SK-N-SH (cell line): Measurements from ENCODE around the gene RBM33. TPM values are rescaled to one million over a fixed set of nuclear protein-coding genes. Genes with fewer than 3 reads are reported as not detected.
A peak's percentile ranks its signal among the peaks of the same experiment; 100 is the strongest.

Source experiments
- CTCF ChIA-PET: fragments of 300-600, 350-600 bp; formaldehyde crosslinking; extraction: SDS; loops from one replicate; lab custom pipeline; 2021; lab: Yijun Ruan, JAX
- POLR2A ChIA-PET: fragments of 350-600 bp; sonication (Branson Sonifier 250); formaldehyde crosslinking; extraction: SDS; loops from one replicate; lab custom pipeline; 2020; ENCODE audit warnings: antibody characterized with exemption, inconsistent platforms; lab: Yijun Ruan, JAX
- DNase-seq: peaks from one replicate; pipeline ENCODE4 v3.0.0; 2012
- H2AFZ ChIP-seq: fragments of 200-600 bp; sonication (generic); 2 replicates; pipeline ENCODE4 v1.8.1; 2016; ENCODE audit warnings: antibody characterized with exemption, mild to moderate bottlenecking, low read depth
- H3F3A ChIP-seq: fragments of 200-600 bp; sonication (generic); replicated peaks from 2 replicates; pipeline ENCODE3; 2016; ENCODE audit warnings: antibody characterized with exemption, mild to moderate bottlenecking; ENCODE audit not compliant: insufficient read depth
- H3K27ac ChIP-seq, 2 experiments: fragments of 200-500 bp in 1 of 2; fragments of 200-600 bp in 1 of 2; sonication (Bioruptor generic) in 1 of 2; sonication (generic), shearing (Covaris generic) in 1 of 2; 2 replicates each; pipeline versions ENCODE4 v1.5.1 to v1.6.1; 2014 to 2016; ENCODE audit warnings: low read depth in 2 of 2, inconsistent platforms in 1 of 2, low read length in 1 of 2, mild to moderate bottlenecking in 1 of 2, mixed read lengths in 1 of 2
- H3K27me3 ChIP-seq: fragments of 200-600 bp; sonication (generic), shearing (Covaris generic); 2 replicates; pipeline ENCODE4 v1.6.1; 2016; ENCODE audit warnings: mixed run types; ENCODE audit not compliant: insufficient read depth
- H3K36me3 ChIP-seq, 2 experiments: fragments of 200-500 bp in 1 of 2; fragments of 200-600 bp in 1 of 2; sonication (Bioruptor generic) in 1 of 2; sonication (generic) in 1 of 2; replicated peaks in 1 of 2; 2 replicates each; pipeline versions ENCODE3 to v1.5.1; 2014 to 2016; ENCODE audit warnings: low read length in 1 of 2, mild to moderate bottlenecking in 1 of 2; ENCODE audit not compliant: insufficient read depth in 2 of 2, control insufficient read depth in 1 of 2
- H3K4me1 ChIP-seq, 2 experiments: fragments of 200-500 bp in 1 of 2; fragments of 200-600 bp in 1 of 2; sonication (Bioruptor generic) in 1 of 2; sonication (generic), shearing (Covaris generic) in 1 of 2; 2 replicates each; pipeline versions ENCODE4 v1.5.1 to v1.6.1; 2014 to 2016; ENCODE audit warnings: low read depth in 1 of 2, low read length in 1 of 2, mixed run types in 1 of 2; ENCODE audit not compliant: insufficient read depth in 2 of 2, control insufficient read depth in 1 of 2
- H3K4me2 ChIP-seq: fragments of 200-600 bp; sonication (generic), shearing (Covaris generic); 2 replicates; pipeline ENCODE4 v1.6.1; 2017; ENCODE audit warnings: mixed run types
- H3K4me3 ChIP-seq, 2 experiments: fragments of 200-500 bp in 1 of 2; fragments of 200-600 bp in 1 of 2; sonication (Bioruptor generic) in 1 of 2; sonication (generic), shearing (Covaris generic) in 1 of 2; 2 replicates each; pipeline versions ENCODE4 v1.5.1 to v1.8.1; 2014 to 2016; ENCODE audit warnings: low read depth in 2 of 2, inconsistent platforms in 1 of 2, low read length in 1 of 2, mild to moderate bottlenecking in 1 of 2, mixed read lengths in 1 of 2, moderate library complexity in 1 of 2
- H3K79me2 ChIP-seq: fragments of 200-600 bp; sonication (generic); 2 replicates; pipeline ENCODE4 v1.8.1; 2017; ENCODE audit warnings: mild to moderate bottlenecking; ENCODE audit not compliant: insufficient read depth
- H3K9ac ChIP-seq: fragments of 200-600 bp; sonication (generic); 2 replicates; pipeline ENCODE4 v1.6.1; 2017; ENCODE audit warnings: mixed run types
- H3K9me2 ChIP-seq: fragments of 200-600 bp; sonication (generic); 2 replicates; pipeline ENCODE4 v1.6.1; 2017; ENCODE audit warnings: mixed run types
- H3K9me3 ChIP-seq: fragments of 200-600 bp; sonication (generic); 2 replicates; pipeline ENCODE4 v1.6.1; 2017; ENCODE audit warnings: mixed run types, mild to moderate bottlenecking, moderate library complexity
- H4K20me1 ChIP-seq: fragments of 200-600 bp; sonication (generic); 2 replicates; pipeline ENCODE4 v1.6.1; 2017; ENCODE audit warnings: mild to moderate bottlenecking, mixed run types; ENCODE audit not compliant: insufficient read depth
- EZH2phosphoT487 ChIP-seq: fragments of 200-600 bp; sonication (generic); IDR thresholded peaks from 2 replicates; pipeline ENCODE4 v1.6.1; 2017; ENCODE audit warnings: low read depth, mixed run types, mild to moderate bottlenecking, antibody characterized with exemption, moderate library complexity, borderline replicate concordance
- FOXM1 ChIP-seq: IDR thresholded peaks from 2 replicates; pipeline ENCODE4 v1.4.0; 2012; ENCODE audit warnings: low read depth, mild to moderate bottlenecking
- MEF2A ChIP-seq: IDR thresholded peaks from 2 replicates; pipeline ENCODE4 v1.4.0; 2012; ENCODE audit warnings: low read depth, borderline replicate concordance
- NFIC ChIP-seq: IDR thresholded peaks from 2 replicates; pipeline ENCODE4 v1.4.0; 2012; ENCODE audit warnings: borderline replicate concordance
- NRF1 ChIP-seq: IDR thresholded peaks from 2 replicates; pipeline ENCODE4 v1.6.1; 2012; ENCODE audit warnings: low read depth, mild to moderate bottlenecking, low read length
- POLR2AphosphoS5 ChIP-seq: IDR thresholded peaks from 2 replicates; pipeline ENCODE4 v1.6.1; 2012; ENCODE audit warnings: low read depth, low read length
- RAD21 ChIP-seq: IDR thresholded peaks from 2 replicates; pipeline ENCODE4 v1.6.1; 2012; ENCODE audit warnings: mild to moderate bottlenecking, low read length
- SMC3 ChIP-seq: IDR thresholded peaks from 2 replicates; pipeline ENCODE4 v1.6.1; 2012; ENCODE audit warnings: low read depth, low read length, improper control_type of control experiment
- YY1 ChIP-seq: IDR thresholded peaks from 2 replicates; pipeline ENCODE4 v1.4.0; 2012; ENCODE audit warnings: low read depth, mild to moderate bottlenecking
- WGBS: methylation state at CpG from one replicate; pipeline ENCODE4 v1.1.6; 2017; ENCODE audit warnings: low lambda C conversion rate; 5-methylcytosine and 5-hydroxymethylcytosine counted together
- polyA plus RNA-seq, 3 experiments: library from polyadenylated mRNA; depleted of rRNA; stranded (reverse); fragments of >200 nt; gene quantifications; 2 replicates each; pipeline ENCODE4 v1.2.3, GENCODE V29; 2012
- TF ChIP-seq, protein P1 (sequence below): IDR thresholded peaks from 2 replicates; pipeline ENCODE4; 2012
- TF ChIP-seq, protein P2 (sequence below): fragments of 200-600 bp; sonication (generic); IDR thresholded peaks from 2 replicates; pipeline ENCODE4 v1.6.1; 2017; ENCODE audit warnings: antibody characterized with exemption, mild to moderate bottlenecking, moderate library complexity
- TF ChIP-seq, protein P3 (sequence below): fragments of 150-350 bp; IDR thresholded peaks from 2 replicates; pipeline ENCODE4 v1.6.1; 2017; ENCODE audit warnings: antibody characterized with exemption, low read length, low read depth, borderline replicate concordance

The RBM33 gene
- polyA plus RNA-seq, 1 of the 3 experiments (the other 2 are of a cell fraction): 13.8 TPM

DNA sequence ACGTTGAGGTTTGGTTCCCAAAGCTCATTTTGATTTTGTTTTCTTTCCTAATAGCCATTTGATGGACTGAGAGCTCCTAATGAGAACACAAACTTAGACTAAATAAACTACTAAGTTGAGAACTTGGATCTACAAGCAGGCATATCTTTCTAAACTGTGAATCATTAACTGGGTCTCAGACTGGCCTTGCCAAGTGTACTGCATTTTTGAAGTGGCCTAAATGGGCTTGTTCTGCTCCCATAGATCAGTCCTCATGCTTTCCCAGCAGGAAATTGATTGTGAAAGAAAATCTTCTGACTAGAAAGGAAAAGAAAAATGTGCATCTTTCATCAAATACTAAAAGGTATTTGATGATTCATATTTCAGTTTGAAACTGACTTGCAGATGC, 46.7 kb upstream of the RBM33 start (continued):
- TF ChIP-seq, protein P1, sequence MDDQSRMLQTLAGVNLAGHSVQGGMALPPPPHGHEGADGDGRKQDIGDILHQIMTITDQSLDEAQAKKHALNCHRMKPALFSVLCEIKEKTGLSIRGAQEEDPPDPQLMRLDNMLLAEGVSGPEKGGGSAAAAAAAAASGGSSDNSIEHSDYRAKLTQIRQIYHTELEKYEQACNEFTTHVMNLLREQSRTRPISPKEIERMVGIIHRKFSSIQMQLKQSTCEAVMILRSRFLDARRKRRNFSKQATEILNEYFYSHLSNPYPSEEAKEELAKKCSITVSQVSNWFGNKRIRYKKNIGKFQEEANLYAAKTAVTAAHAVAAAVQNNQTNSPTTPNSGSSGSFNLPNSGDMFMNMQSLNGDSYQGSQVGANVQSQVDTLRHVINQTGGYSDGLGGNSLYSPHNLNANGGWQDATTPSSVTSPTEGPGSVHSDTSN: no peak
- TF ChIP-seq MEF2A: no peak
- TF ChIP-seq RAD21: no peak
- TF ChIP-seq NRF1: no peak
- TF ChIP-seq EZH2phosphoT487: no peak
- no peak for TF ChIP-seq NFIC

DNA sequence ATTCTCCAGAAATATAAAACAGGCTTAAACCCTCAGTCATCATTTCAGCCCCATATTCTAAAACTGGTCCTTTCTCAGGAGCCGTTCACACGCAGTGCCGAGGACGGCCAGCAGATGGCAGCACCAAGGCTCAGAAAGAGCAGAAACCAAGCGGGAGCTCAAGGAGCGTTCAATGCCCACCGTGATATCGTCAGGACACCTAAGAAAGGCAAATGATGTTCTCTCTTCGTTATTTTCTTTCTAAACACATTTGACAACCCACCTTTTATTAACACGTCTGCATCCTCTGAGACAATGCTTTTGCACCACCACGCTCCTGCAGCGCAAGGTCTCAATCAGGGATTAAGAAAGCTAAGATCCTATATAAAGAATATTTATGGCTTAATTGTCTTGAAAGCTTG, 45.7 kb upstream of the RBM33 start:
- H3K4me3 ChIP-seq: peak overlapping the region in 1 of 2 experiments; percentile 11; a peak in 1 of 4 replicates
- peaks cover 0 to 3% of the 10 kb centered on the region in 2 experiments; a peak in 1 of 4 replicates for H3K4me1 ChIP-seq
- no peak overlapping the region for H3K9ac ChIP-seq
- DNase-seq: peak; percentile 88
- H3K4me2 ChIP-seq: peak overlapping the region; percentile 49; the same call in 1 of the 2 replicates
- no peaks in the 10 kb centered on the region for H3F3A ChIP-seq
- no peak overlapping the region for H3K27ac ChIP-seq
- no peaks in the 10 kb centered on the region for H4K20me1 ChIP-seq
- TF ChIP-seq POLR2AphosphoS5 (no peak), NRF1 (0 out of 2 replicates have a peak, but pooled peaks have one; percentile 2), YY1 (no peak), SMC3 (peak; percentile 98), RAD21 (peak; percentile 90), FOXM1 (no peak)
- TF ChIP-seq, protein P2, sequence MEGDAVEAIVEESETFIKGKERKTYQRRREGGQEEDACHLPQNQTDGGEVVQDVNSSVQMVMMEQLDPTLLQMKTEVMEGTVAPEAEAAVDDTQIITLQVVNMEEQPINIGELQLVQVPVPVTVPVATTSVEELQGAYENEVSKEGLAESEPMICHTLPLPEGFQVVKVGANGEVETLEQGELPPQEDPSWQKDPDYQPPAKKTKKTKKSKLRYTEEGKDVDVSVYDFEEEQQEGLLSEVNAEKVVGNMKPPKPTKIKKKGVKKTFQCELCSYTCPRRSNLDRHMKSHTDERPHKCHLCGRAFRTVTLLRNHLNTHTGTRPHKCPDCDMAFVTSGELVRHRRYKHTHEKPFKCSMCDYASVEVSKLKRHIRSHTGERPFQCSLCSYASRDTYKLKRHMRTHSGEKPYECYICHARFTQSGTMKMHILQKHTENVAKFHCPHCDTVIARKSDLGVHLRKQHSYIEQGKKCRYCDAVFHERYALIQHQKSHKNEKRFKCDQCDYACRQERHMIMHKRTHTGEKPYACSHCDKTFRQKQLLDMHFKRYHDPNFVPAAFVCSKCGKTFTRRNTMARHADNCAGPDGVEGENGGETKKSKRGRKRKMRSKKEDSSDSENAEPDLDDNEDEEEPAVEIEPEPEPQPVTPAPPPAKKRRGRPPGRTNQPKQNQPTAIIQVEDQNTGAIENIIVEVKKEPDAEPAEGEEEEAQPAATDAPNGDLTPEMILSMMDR: peak; percentile 100
- TF ChIP-seq, protein P3, sequence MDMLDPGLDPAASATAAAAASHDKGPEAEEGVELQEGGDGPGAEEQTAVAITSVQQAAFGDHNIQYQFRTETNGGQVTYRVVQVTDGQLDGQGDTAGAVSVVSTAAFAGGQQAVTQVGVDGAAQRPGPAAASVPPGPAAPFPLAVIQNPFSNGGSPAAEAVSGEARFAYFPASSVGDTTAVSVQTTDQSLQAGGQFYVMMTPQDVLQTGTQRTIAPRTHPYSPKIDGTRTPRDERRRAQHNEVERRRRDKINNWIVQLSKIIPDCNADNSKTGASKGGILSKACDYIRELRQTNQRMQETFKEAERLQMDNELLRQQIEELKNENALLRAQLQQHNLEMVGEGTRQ: no peak
- CTCF ChIA-PET: interaction anchor here (0.6 to 13.5 kb wide), 92 partner anchors 9 to 1702 kb away, joined by 3 to 470 read pairs (median 5); partner anchors contain the start of genes CNPY1 and RBM33
- peaks cover 27% of the 10 kb centered on the region; the same call in 1 of the 2 replicates for H3K27me3 ChIP-seq
- H3K79me2 ChIP-seq: no peaks in the 10 kb centered on the region
- H3K9me2 ChIP-seq: no peaks in the 10 kb centered on the region
- POLR2A ChIA-PET: interaction anchor here (1.1 kb wide), 1 partner anchor 14 kb away, joined by 3 read pairs; no protein-coding TSS in a partner anchor
- no peaks in the 10 kb centered on the region for H3K36me3 ChIP-seq
- no peaks in the 10 kb centered on the region for H3K9me3 ChIP-seq
- 12% methylated on average over 12 of the region's 12 CpGs for WGBS
- H2AFZ ChIP-seq: no peak overlapping the region
